ENCODE measurements around the gene PAPOLA. TPM values are rescaled to one million over a fixed set of nuclear protein-coding genes. Genes with fewer than 3 reads are reported as not detected.
A peak's percentile ranks its signal among the peaks of the same experiment; 100 is the strongest.

The PAPOLA gene
- total RNA-seq, 2 experiments from 2014 or later: 162 to 181 TPM

GRCh38 chr14:96590190-96590864 lies 88.1 kb downstream of the PAPOLA start:
- Mint-ChIP-seq H3K36me3 (ENCODE audit: low read depth) (no peaks in the 10 kb centered on the region), H3K4me3 (no peak overlapping the region), H3K27ac (no peak overlapping the region), H3K9me3 (no peaks in the 10 kb centered on the region), H3K4me1 (ENCODE audit: low read depth) (peaks cover 5% of the 10 kb centered on the region), H3K27me3 (ENCODE audit: low read depth) (peaks cover 16% of the 10 kb centered on the region)
- DNase-seq: no peak
- intact Hi-C loops (cut with micrococcal nuclease): no loop called here
- CTCF ChIA-PET: interaction anchor here (0.8 to 1.4 kb wide), 2 partner anchors 30 to 36 kb away, joined by 3 to 4 read pairs; no protein-coding TSS in a partner anchor

DNA sequence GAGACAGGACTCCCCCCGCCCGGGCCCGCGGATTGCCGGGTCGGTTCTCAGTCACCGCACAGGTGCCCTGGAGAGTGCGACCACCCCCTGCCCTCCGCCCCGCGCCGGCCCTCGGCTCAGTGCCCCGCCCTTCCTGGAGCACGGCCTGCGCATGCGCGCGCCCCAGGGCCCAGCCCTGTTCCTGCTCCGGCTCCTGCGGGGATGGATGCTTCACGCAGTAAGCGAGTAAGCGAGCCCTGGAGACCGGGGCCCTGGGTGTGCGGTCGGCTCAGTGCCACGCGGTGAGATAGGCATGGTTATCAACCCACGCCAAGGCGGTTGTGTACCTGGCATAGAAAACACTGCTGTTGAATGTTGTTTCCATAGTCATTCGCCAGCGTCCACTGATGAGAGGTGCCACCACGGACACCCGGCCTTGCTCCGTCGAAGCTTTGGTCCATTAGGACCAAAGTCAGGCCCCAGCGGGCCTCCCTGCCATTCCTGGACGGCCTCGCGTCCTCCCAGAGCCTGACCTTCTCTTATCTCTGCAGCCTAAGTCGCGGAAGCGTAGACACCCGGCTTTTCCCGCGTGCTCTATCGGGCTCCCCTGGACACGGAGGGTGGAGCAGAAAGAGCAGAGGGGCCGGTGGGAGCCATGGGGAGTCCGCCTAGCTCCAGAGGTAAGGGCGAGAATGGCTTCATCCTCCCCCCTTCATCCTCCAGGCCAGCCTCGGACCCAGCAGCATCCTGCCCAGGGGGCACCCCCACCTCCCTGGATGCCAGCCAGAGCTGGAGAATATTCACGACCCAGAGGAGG lies 90.6 kb downstream of the PAPOLA start:
- intact Hi-C loops (cut with micrococcal nuclease): no loop called here
- Mint-ChIP-seq H3K4me3 (peak overlapping the region; percentile 71), H3K27ac (no peak overlapping the region), H3K36me3 (ENCODE audit: low read depth) (no peaks in the 10 kb centered on the region), H3K4me1 (ENCODE audit: low read depth) (peaks cover 5% of the 10 kb centered on the region), H3K9me3 (no peaks in the 10 kb centered on the region), H3K27me3 (ENCODE audit: low read depth) (peaks cover 11% of the 10 kb centered on the region)
- CTCF ChIA-PET: no interaction called here
- peak; percentile 70 for DNase-seq

DNA sequence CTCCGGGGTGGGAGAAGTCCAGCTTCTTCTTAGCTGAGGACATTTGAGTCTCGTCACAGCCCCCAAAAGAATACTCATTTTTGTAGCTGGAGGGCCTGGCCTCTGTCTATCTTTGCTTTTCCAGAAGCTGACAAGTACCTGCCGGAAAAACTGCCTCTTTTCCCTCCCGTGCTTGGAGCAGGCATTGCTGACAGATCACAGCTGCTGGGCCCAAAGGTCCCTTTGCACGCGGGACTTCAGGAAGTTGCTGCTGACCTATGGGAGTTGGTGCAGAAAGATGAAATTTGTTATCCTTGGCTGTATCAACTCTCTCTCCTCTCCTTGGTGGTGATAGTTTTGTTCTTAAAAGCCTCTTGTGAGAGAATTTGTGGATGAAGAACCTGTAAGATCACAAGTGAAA lies 92.8 kb downstream of the PAPOLA start:
- DNase-seq: no peak
- Mint-ChIP-seq H3K36me3 (ENCODE audit: low read depth) (no peaks in the 10 kb centered on the region), H3K9me3 (no peaks in the 10 kb centered on the region), H3K4me3 (no peak overlapping the region), H3K27ac (no peak overlapping the region), H3K4me1 (ENCODE audit: low read depth) (peaks cover 5% of the 10 kb centered on the region), H3K27me3 (ENCODE audit: low read depth) (peaks cover 4% of the 10 kb centered on the region)
- intact Hi-C loops (cut with micrococcal nuclease): no loop called here
- CTCF ChIA-PET: no interaction called here

GRCh38 chr14:96597680-96598079 lies 95.5 kb downstream of the PAPOLA start:
- no peaks in the 10 kb centered on the region for H3K27me3 Mint-ChIP-seq (ENCODE audit: low read depth)
- CTCF ChIA-PET: interaction anchor here (0.5 kb wide), 1 partner anchor 126 kb away, joined by 3 read pairs; no protein-coding TSS in a partner anchor
- H3K4me3 Mint-ChIP-seq: no peak overlapping the region
- H3K27ac Mint-ChIP-seq: no peak overlapping the region
- no peak for DNase-seq
- no peaks in the 10 kb centered on the region for H3K36me3 Mint-ChIP-seq (ENCODE audit: low read depth)
- intact Hi-C loops (cut with micrococcal nuclease): no loop called here
- no peaks in the 10 kb centered on the region for H3K9me3 Mint-ChIP-seq
- peaks cover 3% of the 10 kb centered on the region for H3K4me1 Mint-ChIP-seq (ENCODE audit: low read depth)

DNA sequence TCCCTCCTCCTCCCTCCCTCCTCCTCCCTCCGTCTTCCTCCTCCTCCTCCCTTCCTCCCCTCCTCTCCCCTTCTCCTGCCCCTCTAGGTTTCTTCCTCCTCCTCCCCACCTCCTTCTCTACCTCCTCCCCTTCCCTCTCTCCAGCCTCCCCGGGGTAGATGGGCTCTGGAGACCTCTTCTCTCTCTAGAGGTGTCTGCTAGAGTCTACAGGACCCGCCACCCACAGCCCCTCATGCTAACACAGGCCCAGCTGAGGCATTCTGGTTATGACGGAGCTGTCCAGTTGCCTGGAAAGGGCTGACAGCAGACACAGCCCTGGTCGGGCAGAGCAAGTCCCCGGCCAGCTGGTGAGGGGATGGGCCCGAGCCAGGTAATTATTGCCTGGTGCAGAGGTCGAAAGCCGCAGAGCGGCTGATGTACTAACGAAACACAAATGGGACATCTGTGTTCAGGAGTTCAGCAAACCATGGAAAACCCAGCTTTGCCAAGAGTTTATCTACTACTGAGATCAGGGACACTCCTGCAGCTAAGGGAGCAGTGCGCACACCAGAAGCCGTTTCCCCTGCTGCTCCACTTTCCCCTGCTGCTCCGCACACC lies 96.2 kb downstream of the PAPOLA start:
- intact Hi-C loops (cut with micrococcal nuclease): no loop called here
- no peak overlapping the region for H3K27ac Mint-ChIP-seq
- H3K27me3 Mint-ChIP-seq (ENCODE audit: low read depth): no peaks in the 10 kb centered on the region
- H3K9me3 Mint-ChIP-seq: no peaks in the 10 kb centered on the region
- CTCF ChIA-PET: interaction anchor here (0.6 kb wide), 1 partner anchor 150 kb away, joined by 3 read pairs; no protein-coding TSS in a partner anchor
- H3K4me3 Mint-ChIP-seq: no peak overlapping the region
- no peak for DNase-seq
- H3K4me1 Mint-ChIP-seq (ENCODE audit: low read depth): no peaks in the 10 kb centered on the region
- H3K36me3 Mint-ChIP-seq (ENCODE audit: low read depth): no peaks in the 10 kb centered on the region

DNA sequence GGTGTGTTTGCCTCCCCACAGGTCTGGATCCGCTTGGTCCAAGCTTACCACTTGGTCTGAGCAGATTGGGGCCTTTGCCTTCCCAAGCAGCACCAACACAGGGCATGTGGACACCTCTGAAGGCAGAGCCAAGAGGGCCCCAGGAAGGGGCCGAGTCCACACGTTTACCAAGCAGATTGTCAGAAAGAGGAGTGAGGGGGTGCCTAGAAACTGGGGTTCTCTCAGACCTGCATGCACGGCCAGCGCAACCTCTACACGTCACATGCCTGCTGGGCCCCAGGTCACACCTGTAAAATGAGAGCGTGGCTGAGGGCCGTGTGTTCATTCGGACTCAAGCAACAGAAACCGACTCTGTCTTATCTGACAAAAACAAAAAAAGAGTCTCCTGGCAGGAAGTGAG lies 96.9 kb downstream of the PAPOLA start:
- Mint-ChIP-seq H3K4me1 (ENCODE audit: low read depth) (no peaks in the 10 kb centered on the region), H3K36me3 (ENCODE audit: low read depth) (no peaks in the 10 kb centered on the region), H3K27ac (no peak overlapping the region), H3K4me3 (no peak overlapping the region), H3K9me3 (no peaks in the 10 kb centered on the region), H3K27me3 (ENCODE audit: low read depth) (no peaks in the 10 kb centered on the region)
- CTCF ChIA-PET: interaction anchor here (0.6 kb wide), 1 partner anchor 149 kb away, joined by 3 read pairs; no protein-coding TSS in a partner anchor
- intact Hi-C loops (cut with micrococcal nuclease): no loop called here
- no peak for DNase-seq

DNA sequence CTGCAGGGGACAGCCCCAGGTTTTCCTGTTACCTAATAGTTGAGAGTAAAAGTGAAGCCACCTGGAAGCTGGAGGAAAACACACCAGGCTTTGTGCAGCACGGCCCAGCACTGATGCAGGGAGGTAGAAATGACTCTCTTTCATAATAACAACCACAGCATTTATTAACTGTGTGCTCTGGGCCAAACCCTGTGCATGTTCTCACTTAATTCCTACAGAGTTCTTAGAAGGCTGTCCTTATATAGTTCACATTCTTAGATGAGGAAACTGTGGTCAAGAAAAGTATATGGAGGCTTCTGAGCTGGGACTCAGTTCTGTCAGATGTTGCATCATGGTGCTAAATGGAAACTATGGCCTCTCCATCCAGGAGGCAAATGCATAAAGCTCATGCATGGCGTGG lies 100.0 kb downstream of the PAPOLA start:
- CTCF ChIA-PET: no interaction called here
- no peaks in the 10 kb centered on the region for H3K4me1 Mint-ChIP-seq (ENCODE audit: low read depth)
- H3K9me3 Mint-ChIP-seq: no peaks in the 10 kb centered on the region
- H3K36me3 Mint-ChIP-seq (ENCODE audit: low read depth): no peaks in the 10 kb centered on the region
- no peak for DNase-seq
- no peak overlapping the region for H3K27ac Mint-ChIP-seq
- intact Hi-C loops (cut with micrococcal nuclease): no loop called here
- H3K27me3 Mint-ChIP-seq (ENCODE audit: low read depth): no peaks in the 10 kb centered on the region
- H3K4me3 Mint-ChIP-seq: no peak overlapping the region

- Mint-ChIP-seq H3K4me3 (no peak overlapping the region), H3K9me3 (no peaks in the 10 kb centered on the region), H3K27ac (no peak overlapping the region), H3K4me1 (ENCODE audit: low read depth) (no peaks in the 10 kb centered on the region), H3K36me3 (ENCODE audit: low read depth) (no peaks in the 10 kb centered on the region), H3K27me3 (ENCODE audit: low read depth) (no peaks in the 10 kb centered on the region)
- intact Hi-C loops (cut with micrococcal nuclease): no loop called here
- CTCF ChIA-PET: no interaction called here
- no peak for DNase-seq
Measured at GRCh38 chr14:96603350-96604255, 101.4 kb downstream of the PAPOLA start.

DNA sequence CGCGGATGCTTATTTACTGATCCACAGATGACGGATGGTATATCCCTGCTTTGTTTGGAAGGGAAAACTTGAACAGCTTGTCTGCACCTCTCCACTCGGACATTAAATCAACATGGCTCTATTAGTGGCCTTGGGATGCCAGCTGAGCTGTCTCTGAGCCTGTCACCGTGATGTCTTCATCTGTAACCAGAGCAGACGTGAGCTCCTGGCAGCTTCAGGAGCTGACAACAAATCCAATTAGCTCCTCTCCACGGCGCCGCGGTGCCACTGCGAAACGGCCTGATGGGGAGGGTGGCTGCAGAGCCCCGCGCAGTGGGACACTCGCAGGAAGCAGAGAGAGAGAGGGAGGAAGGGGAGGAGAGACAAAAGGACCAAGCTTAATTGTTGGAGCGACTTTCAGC lies 112.3 kb downstream of the PAPOLA start:
- intact Hi-C loops (cut with micrococcal nuclease): no loop called here
- CTCF ChIA-PET: no interaction called here
- no peak overlapping the region for H3K4me3 Mint-ChIP-seq
- no peaks in the 10 kb centered on the region for H3K9me3 Mint-ChIP-seq
- no peaks in the 10 kb centered on the region for H3K4me1 Mint-ChIP-seq (ENCODE audit: low read depth)
- peaks cover 8% of the 10 kb centered on the region for H3K27me3 Mint-ChIP-seq (ENCODE audit: low read depth)
- no peaks in the 10 kb centered on the region for H3K36me3 Mint-ChIP-seq (ENCODE audit: low read depth)
- no peak for DNase-seq
- no peak overlapping the region for H3K27ac Mint-ChIP-seq

GRCh38 chr14:96616161-96616721 lies 114.1 kb downstream of the PAPOLA start:
- CTCF ChIA-PET: no interaction called here
- DNase-seq: no peak
- Mint-ChIP-seq H3K27ac (no peak overlapping the region), H3K4me3 (no peak overlapping the region), H3K27me3 (ENCODE audit: low read depth) (peaks cover 8% of the 10 kb centered on the region), H3K9me3 (no peaks in the 10 kb centered on the region), H3K36me3 (ENCODE audit: low read depth) (no peaks in the 10 kb centered on the region), H3K4me1 (ENCODE audit: low read depth) (no peaks in the 10 kb centered on the region)
- intact Hi-C loops (cut with micrococcal nuclease): no loop called here
